HCT116 (cell line): Measurements from ENCODE around the gene NTMT2.

Source experiments
- CBX3 ChIP-seq: IDR thresholded peaks from 2 replicates; pipeline ENCODE4 v1.6.1; 2012; ENCODE audit warnings: low read depth
- CTCF ChIP-seq, 3 experiments: fragments of 200-600 bp in 1 of 3; sonication (generic) in 1 of 3; IDR thresholded peaks in 2 of 3; conservative IDR thresholded peaks in 1 of 3; 2 replicates each; pipeline ENCODE4 v1.5.1; 2012 to 2017; ENCODE audit warnings: low read depth in 2 of 3, low read length in 2 of 3, antibody characterized with exemption in 1 of 3, borderline replicate concordance in 1 of 3, control low read depth in 1 of 3, mild to moderate bottlenecking in 1 of 3, mixed read lengths in 1 of 3, mixed run types in 1 of 3, moderate library complexity in 1 of 3; ENCODE audit not compliant: insufficient read depth in 1 of 3
- EZH2 ChIP-seq: fragments of 200-600 bp; sonication (generic); IDR thresholded peaks from 2 replicates; pipeline ENCODE4 v1.6.1; 2017; ENCODE audit warnings: antibody characterized with exemption, mixed run types
- POLR2A ChIP-seq: IDR thresholded peaks from 2 replicates; pipeline ENCODE4 v1.7.0; 2011; ENCODE audit warnings: borderline replicate concordance; ENCODE audit not compliant: insufficient read depth, insufficient read length; ENCODE audit errors: extremely low read depth
- RAD21 ChIP-seq: IDR thresholded peaks from 2 replicates; pipeline ENCODE4 v1.6.1; 2012; ENCODE audit warnings: low read depth, mild to moderate bottlenecking

GRCh38 chr1:170140371-170140770 is 5.4 kb upstream of the NTMT2 start:
- TF ChIP-seq POLR2A: no peak
- TF ChIP-seq CTCF (IDR thresholded peaks at IDR 0.05 in 2 of 3, conservative IDR thresholded peaks at IDR 0.05 in 1 of 3; ENCODE audit: borderline replicate concordance in 1 of 3, insufficient read depth in 1 of 3, low read depth in 2 of 3, low read length in 2 of 3): no peak
- TF ChIP-seq RAD21: no peak
- TF ChIP-seq CBX3: no peak
- TF ChIP-seq EZH2: no peak
